GM12875 (cell line): Measurements from ENCODE around the gene ARHGEF10L.

Source experiments
- H3K4me3 ChIP-seq: one replicate; pipeline ENCODE4 v1.5.1; 2011; ENCODE audit warnings: low read depth, low read length, control low read depth
- CTCF ChIP-seq: IDR thresholded peaks from 2 replicates; pipeline ENCODE4 v1.5.1; 2011; ENCODE audit warnings: low read depth, mild to moderate bottlenecking, control low read depth, inconsistent platforms, low read length, moderate library complexity, borderline replicate concordance; ENCODE audit not compliant: insufficient read depth

The ARHGEF10L gene

GRCh38 chr1:17690906-17691634 lies 151.6 kb downstream of the ARHGEF10L start:
- no peak overlapping the region for H3K4me3 ChIP-seq
- no peak for TF ChIP-seq CTCF

- H3K4me3 ChIP-seq, result no peak overlapping the region
- no peak for TF ChIP-seq CTCF
Observed at GRCh38 chr1:17692645-17693044, 153.1 kb downstream of the ARHGEF10L start.

GRCh38 chr1:17696417-17697301 lies 157.2 kb downstream of the ARHGEF10L start:
- H3K4me3 ChIP-seq, result no peak overlapping the region
- TF ChIP-seq CTCF, result no peak

GRCh38 chr1:17697458-17697857 lies 158.0 kb downstream of the ARHGEF10L start:
- no peak for TF ChIP-seq CTCF
- no peak overlapping the region for H3K4me3 ChIP-seq

DNA sequence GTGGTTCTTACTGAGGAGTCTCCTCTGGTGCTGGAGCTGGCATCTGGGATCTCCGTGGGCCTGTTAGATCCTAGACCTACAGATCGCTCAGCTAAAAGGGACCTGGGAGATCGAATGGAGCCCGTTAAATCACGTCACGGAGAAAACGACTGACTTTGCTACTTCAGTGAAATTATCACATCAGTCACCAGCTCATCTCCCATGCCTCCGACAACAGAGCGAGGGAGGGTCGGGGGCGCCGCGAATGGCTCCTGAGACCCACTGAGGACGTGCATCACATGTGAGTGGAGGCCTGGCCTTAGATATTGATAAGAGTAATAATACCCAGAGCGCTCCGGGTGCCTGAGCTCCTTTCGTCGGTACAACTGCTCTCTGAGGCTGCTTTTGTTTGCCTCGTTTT lies 160.1 kb downstream of the ARHGEF10L start:
- no peak overlapping the region for H3K4me3 ChIP-seq
- no peak for TF ChIP-seq CTCF

- TF ChIP-seq CTCF, result no peak
- H3K4me3 ChIP-seq, result no peak overlapping the region
Observed at GRCh38 chr1:17700945-17701810, 161.7 kb downstream of the ARHGEF10L start.
